Activated T-cell treated with anti-CD3 and anti-CD28 coated beads for 48 hours (primary cell): ENCODE data around the gene TCF12.

ENCODE experiments used
- DNase-seq: peaks from one replicate; pipeline ENCODE4 v3.0.0-alpha.2; 2020; ENCODE audit warnings: low read depth

TCF12 gene

DNA sequence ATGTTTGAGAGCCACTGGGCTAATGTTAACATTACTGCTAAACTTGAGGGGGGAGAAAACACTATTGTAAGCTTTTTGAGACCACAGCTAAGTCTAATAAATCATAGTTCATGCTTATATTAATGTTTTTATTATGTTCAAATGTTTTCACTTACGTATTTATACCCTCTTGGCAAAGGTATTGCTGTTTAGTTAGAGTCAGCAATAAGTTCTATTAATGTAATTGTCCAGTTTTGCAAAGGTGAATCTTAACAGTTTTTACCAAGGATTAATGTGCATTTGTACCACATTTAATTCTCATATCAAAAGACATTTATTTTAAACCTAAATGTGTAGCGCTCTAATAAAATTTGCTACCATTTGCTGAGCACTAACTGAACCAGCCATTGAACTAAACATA lies 251.2 kb downstream of the TCF12 start:
- DNase-seq = no peak

DNA sequence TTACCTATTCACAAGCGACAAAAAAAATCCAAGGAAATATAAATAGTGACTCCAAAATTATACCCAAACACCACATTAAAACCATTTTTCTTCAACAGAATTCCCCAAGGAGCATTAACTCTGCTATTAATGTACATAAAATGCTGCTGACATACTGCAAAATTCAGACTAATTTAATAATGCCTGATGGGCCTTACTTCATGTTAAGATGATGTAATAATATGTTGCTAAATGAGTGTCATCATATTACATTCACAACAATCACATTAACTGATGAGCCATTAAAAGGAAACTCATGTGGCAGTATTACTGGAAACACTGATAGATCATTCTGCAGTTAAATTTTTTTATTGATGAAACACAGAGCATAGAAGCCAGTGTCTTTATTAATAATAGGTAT lies 253.0 kb downstream of the TCF12 start:
- DNase-seq = no peak

DNA sequence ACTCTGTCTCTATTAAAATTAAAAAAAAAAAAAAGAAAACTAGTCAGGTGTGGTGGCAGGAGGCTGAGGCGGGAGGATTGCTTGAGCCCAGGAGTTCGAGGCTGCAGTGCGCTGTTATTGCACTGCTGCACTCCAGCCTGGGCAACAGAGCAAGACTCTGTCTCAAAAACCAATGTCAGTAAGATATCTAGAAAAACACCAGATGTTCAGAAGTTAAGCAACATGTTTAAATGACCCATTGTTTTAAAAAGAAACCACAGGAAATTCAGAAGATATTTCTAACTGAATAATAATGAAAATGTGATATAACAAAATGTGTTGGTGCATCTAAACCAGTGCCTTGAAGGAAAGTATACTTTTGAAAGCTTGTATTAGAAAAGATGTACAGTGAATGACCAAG lies 254.5 kb downstream of the TCF12 start:
- DNase-seq = no peak

DNA sequence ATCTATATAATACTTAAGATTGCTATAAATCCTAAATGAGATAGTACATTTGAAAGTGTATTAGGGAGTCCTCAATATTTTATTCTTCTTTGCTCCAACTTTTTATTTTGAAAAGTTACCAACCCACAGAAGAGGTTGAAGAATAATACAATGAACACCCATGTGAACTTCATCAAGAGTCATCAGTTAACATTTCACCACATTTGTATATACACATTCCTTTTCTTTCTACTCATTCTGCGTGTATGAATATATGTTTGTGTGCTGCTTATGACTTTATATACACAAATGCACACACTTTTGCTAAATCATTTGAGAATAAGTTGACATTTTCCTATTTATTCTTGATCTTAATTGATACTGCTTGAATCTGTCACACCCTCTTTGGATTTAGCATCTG lies 264.6 kb downstream of the TCF12 start:
- no peak for DNase-seq

DNA sequence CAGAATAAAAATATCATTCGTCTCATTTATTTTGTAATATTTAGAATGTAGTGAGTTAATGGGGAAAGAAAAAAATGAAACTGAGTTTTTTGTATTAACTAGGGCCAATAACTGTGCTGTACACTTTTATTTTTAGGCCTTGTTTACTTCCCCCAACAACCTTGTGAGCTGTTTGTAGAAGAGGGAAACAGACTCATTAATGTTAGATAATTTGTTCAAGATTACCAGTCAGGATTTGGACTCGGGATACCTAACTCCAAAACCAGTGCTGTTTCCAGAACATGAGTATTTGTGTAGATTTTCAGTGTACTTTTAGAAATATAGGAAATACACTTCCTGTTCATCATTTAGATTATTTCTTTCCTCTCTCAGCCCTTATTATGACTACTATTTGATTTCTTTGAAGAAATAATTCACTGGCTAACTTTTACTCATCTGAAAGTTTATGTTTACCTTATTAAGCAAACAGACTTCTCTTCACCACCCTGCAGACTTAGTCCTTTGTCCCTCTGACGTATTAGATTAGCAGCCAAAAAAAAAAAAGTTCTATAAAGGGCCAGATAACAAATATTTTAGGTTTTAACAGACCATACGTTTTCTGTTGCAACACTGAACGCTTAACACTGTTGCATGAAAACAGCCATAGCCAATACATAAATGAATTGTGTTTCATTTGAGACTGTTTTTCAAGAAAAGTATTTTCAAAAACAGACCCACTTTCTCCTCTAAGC lies 265.3 kb downstream of the TCF12 start:
- no peak for DNase-seq

DNA sequence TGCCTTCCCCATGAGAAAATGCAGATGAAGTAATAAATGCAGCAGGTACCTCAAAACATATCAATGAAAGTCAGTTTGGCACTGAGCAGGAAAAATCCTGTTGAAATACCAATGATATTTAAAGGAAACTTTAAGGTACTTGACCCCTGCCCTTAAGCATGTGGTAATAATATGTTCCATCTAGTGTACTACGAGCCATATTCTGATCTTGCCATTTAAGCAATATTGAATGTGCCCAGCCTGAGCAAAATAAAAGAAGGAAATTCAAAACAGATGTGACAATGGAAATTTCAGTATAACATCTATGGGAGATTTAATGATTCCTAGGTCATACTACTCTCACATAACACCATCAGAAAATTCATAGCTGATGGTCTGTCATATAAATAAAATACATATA lies 266.1 kb downstream of the TCF12 start:
- DNase-seq = no peak

DNA sequence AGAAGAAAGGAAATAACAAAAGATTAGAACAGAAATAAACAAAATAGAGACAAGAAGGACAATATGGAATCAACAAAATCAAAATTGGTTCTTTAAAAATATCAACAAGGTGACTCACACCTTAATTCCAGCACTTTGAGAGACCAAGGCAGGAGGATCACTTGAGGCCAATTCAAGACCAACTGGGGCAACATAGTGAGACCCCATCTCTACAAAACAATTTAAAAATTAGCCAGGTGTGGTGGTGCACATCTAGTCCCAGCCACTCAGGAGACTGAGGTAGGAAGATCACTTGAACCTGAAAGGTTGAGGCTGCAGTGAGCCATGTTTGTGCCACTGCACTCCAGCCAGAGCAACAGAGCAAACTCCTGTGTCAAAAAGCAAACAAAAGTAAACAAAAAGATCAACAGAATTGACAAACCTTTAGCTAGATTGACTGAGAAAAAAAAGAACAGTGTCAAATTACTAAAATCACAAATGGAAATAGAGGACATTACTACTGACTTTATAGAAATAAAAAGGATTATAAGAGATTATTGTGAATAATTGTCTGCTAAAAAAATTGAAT lies 267.1 kb downstream of the TCF12 start:
- no peak for DNase-seq

DNA sequence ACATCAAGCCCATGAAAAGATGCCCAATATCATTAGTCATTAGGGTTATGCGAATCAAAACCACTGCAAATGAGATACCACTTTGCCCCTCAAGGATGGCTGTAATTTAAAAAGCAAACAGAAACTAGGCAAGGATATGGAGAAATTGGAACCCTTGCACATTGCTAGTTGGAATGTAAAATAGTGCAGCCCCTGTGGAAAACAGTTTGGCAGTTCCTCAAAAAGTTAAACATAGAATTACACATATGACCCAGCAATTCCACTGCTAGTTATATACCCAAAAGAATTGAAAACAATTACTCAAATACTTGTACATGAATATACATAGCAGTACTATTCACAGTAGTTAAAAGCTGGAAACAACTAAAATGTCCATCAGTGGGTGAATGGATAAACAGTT lies 271.0 kb downstream of the TCF12 start:
- DNase-seq = no peak

DNA sequence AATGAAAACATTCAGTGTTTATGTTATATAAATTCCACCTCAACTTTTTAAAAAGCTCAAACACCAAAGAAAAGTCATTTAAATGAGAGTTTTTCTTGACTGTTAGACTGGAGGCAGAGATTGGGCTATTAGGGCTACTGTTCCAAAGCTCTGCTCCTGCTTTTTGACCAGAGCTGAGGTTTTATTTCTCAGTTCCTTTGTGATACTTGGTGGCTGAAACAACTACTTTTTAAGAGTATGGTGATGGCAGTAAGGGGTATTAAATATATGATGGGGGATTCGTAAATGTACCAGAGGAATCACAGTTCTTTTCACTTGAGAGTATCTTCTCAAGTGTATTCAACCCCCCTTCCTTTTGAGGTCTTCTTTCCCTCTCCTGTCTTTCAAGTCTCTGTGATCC lies 271.8 kb downstream of the TCF12 start:
- DNase-seq = no peak

DNA sequence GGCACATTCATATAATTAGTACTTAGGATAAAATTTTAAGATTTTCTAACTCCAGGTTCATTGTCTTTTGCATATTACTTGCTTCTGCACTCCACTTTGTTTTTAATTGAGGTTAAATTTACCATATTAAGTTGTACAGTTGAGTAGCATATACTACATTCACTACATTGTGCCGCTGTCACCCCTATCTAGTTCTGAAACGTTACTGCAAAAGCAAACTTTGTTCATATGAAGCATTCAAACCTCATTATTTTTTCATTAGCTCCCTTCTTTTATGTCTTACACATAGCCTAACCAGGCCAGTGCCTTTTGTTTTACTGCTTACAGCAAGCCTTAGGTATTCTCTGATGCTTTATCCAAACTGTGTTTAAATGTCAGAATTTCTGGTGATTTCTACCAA lies 274.7 kb downstream of the TCF12 start:
- no peak for DNase-seq

DNA sequence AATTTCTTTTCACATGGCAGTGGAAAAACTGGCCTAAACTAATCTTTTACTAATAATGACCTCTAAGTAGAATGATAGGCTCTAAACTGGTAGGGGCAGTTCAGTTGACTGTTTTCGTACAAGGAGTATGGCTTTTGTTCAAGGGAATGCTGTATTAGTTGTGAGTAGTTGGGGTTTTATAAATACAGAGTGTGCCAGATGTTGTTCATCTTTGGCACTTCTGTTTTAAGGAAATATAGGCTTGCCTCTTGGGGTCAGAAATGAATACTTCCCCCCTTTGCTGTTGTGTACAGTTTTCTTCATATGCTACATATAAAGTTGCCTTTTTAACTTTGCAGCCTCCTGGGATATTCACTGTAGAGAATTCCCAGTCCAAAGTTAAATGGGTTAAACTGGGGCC lies 276.9 kb downstream of the TCF12 start:
- no peak for DNase-seq

DNA sequence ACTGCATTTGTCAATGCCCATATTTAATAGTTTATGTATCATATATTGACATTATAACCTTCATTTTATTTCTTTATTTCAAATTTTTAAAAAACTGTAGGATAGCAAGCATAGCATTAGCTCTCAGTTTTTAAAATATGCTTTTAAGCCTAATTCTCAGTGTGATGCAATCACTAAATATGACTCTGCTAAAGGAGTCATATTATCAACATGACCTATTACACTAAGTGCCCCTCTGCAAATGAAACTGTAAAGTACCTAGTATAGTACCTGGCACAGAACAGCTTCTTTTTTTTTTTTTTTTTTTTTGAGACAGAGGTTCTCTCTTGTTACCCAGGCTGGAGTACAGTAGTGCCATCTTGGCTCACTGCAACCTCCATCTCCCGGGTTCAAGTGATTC lies 278.4 kb downstream of the TCF12 start:
- DNase-seq = no peak

DNA sequence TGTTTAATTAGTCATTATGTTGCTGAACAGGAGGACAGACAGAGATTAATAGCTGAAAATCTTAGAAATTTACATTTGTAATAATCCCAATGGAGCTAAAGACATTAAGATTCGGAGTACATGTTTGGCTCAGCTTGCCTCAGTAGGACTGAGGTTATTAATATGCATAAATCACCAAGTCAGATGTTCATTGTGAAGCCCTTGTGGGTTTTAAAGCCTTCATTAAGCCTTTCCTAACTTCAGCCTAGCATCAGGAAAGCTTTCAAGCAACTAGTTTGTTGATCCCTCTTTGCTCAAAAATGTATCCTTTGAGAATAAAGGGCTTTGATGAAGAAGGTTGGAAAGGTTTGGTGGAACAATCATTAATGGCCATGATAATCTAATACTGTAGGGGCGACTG lies 279.7 kb downstream of the TCF12 start:
- no peak for DNase-seq

DNA sequence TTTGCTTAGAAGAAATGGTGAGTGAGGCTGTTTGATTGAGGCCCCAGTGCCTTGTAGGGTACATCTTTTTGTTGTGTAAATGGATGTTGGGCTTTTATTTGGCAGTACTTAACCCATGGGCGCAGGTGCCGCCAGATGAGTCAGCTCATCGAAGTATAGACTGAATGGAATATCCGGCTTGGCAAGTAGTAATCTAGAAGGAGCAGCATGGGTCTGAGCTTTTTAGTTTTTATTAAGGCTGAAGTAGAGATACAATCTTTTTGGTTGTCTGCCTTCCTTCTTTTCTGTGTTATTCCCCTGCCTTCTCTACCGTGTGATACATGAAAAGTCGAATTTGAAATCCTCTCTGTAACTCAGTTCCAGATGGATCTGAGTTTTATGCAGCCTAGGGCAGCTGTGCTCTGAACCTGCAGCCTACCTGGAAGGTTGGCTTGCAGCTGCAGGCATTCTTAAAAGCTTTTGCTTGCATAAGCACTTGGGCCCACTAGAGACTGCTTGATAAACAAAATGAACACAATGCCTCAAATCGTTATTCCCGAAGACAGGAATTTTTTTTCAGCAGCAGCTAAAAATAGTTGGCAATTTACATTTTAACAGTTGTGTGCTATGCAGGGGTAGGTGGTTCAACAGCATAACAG lies 280.3 kb downstream of the TCF12 start:
- DNase-seq = no peak

DNA sequence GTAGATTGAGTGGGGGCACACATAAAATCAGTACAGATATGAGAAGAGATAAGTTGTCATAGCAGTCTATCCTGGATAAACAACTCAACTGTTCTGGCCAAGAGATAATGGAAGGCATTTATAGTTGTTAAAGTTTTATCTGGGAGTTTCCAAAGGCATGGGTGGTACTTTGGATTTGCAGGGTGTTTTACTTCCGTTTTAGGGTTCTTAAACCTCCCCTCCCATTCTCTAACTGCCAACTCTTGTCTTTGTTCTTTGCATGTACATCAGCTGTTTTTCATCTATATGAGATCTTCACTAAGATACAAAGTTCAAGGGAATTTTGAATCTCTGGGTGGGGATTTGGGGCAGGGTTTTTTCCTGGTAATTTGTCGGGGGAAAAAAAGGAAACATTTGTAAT lies 283.1 kb downstream of the TCF12 start:
- DNase-seq = no peak

DNA sequence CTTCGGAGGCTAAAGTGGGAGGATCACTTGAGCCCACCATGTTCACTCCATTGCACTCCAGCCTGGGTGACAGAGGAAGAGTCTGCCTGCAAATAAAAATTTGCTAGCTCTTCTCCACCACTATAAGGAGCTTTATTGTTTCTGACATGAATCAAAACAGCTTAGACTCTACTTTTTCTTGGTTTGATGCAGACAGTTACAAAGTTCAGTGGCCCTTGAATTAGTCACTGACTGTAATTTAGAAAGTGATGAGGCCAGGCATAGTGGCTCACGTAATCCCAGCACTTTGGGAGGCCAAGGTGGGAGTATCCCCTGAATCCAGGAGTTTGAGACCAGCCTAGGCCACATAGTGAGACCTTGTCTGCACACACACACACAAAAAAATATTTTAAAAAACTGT lies 285.5 kb downstream of the TCF12 start:
- no peak for DNase-seq

DNA sequence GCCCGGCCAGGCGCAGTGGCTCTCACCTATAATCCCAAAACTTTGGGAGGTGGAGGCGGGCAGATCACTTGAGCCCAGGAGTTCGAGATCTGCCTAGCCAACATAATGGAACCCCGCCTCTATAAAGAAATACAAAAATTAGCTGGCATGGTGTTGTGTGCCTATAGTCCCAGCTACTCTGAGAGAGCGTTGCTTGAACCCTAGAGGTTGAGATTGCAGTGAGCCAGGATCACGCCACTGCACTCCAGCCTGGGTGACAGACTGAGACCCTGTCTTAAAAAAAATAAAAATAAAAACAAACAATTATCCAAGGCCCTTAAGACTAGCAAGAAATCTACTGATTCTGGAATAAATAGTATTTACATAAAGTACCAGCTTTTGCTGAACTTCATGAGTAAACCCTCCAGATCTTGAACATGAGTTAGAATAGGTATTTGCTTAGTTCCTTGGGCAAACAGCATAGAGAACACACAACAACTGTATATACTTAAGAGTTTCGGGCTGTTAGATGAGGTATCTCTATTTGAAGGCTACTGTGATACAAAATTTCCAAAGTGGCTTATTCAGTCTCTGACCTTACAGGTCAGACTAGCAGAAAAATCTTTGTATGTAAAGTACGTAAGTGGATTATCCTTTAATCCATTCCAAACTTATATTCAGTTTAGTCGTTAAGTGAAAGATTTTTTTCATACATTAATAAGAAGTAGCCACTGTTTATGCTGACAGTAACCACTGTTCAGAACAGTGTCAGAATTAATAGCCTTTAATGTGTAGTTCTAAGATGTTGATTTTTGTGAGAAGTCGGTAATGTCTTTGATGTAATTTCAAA lies 286.8 kb downstream of the TCF12 start:
- no peak for DNase-seq

DNA sequence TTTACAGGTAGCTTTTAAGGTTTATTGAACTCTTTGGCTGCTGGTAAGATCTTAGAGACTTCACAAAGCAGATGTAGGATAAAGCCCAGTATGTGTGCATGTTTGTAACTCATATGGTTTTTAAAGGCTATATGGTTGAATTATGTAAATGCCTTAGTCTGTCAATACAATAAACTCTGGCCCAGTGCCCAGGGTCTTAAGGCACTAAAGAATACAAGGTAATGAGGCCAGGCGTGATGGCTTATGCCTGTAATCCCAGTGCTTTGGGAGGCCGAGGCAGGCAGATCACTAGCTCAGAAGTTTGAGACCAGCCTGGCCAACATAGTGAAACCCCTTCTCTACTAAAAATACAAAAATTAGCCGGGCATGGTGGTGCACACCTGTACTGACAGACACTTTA lies 287.6 kb downstream of the TCF12 start:
- DNase-seq = no peak

DNA sequence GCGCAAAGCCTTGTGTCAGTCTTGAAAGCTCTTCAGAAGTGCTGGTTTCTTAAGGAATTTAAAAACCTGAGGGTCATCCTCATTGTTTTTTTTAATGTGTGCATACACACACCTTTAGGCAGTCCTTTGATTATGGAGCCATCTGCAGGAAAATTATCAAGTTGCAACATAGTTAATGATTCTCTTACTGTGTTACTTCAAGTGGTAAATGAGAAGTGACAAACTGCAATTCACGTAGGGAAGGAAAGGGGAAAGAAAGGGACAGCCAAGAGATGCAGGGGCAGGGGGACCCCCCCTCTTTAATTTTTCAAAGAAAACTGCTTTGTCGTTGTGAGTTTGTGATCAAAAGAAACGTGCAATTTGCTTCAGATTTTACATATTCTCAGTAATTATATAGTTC lies 295.4 kb downstream of the TCF12 start:
- no peak for DNase-seq

DNA sequence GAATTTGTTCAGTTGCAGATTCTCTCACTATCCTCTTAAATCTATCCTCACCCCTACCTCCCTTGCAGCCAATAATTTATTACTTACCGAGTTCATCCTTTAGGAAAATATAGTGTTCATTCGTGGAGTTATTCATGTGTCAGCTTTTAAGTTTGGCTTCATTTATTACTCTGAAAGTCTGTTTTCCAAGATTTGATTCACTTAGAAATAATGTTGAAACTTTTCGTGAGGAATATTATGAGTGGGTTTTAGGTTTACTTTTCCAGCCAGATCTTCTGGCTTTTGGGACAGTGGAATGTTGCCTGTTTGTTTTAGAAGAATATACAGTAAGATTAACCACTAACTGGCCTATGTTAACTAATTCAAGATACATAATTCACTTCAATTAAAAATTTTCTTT lies 296.9 kb downstream of the TCF12 start:
- DNase-seq = no peak

DNA sequence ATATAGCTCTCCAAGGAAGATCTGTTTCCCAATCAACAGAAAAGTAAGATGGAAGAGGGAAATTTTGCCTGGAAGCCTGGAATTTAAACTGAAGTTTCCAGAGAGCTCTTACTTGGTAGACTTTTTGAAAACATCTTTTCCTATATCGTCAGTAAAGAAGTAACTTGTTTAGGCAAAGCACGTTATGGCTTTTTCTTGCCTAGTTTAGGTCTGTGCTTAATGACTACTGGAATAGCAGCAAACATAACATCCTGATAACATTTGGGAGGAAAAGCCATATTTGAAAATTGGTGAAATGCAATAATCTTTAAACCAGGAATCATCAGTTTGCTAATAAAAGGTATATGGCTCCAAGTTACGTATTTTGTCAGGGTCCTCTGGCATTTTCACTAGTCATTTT lies 297.4 kb downstream of the TCF12 start:
- DNase-seq = no peak

DNA sequence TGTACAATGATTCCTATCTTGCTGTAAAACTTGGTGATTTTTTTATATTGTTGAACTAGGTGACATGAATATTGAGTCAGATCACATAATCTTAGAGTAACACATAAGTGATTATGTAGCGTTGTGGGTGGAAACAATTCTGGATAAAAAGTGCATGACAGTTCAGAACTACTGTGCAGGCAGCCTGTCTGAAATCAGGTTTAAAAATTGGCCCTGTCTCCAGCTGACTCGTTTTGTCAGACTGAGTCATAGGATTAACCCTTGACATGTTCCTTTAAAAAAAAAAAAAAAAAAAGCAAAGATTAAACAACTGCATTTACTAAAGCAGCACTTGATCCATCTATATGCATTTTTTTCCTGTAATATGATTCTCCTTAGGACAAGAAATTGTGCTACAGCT lies 297.8 kb downstream of the TCF12 start:
- DNase-seq = no peak
